Bronchial epithelial cell (primary cell): ENCODE data around the gene BICRAL. TPM values are rescaled to one million over a fixed set of nuclear protein-coding genes. Genes with fewer than 3 reads are reported as not detected.

ENCODE experiments used
- DNase-seq: peaks from one replicate; pipeline ENCODE4 v3.0.0-alpha.2; 2010; ENCODE audit warnings: low read depth
- FAIRE-seq: peaks from 2 replicates; lab custom pipeline; 2011; peaks lifted over from hg19 to GRCh38; lab: Jason Lieb, UNC
- H3K27me3 ChIP-seq: 2 replicates; pipeline ENCODE4 v1.5.1; 2011; ENCODE audit warnings: low read length; ENCODE audit not compliant: control insufficient read depth, insufficient read depth
- H3K36me3 ChIP-seq: 2 replicates; pipeline ENCODE4 v1.5.1; 2011; ENCODE audit warnings: low read length; ENCODE audit not compliant: control insufficient read depth, insufficient read depth
- H3K4me3 ChIP-seq: 2 replicates; pipeline ENCODE4 v1.5.1; 2011; ENCODE audit warnings: mild to moderate bottlenecking, low read depth, low read length, control low read depth
- CTCF ChIP-seq: IDR thresholded peaks from 2 replicates; pipeline ENCODE4 v1.5.1; 2011; ENCODE audit warnings: mild to moderate bottlenecking, moderate library complexity, low read length, control low read depth, inconsistent platforms; ENCODE audit not compliant: insufficient read depth, severe bottlenecking
- total RNA-seq: library from RNA; depleted of rRNA; stranded (reverse); fragments of >200 nt; gene quantifications from 2 replicates; pipeline ENCODE4 v1.2.1, GENCODE V29; 2014

BICRAL gene
- total RNA-seq, 1 donor from 2014 or later: 3.9 TPM

GRCh38 chr6:42751055-42751454 lies 30.8 kb upstream of the BICRAL start:
- Histone ChIP-seq H3K4me3 (no peak overlapping the region), H3K27me3 (no peaks in the 10 kb centered on the region), H3K36me3 (no peaks in the 10 kb centered on the region)
- FAIRE-seq (no peak), DNase-seq (no peak)
- TF ChIP-seq CTCF: no peak

GRCh38 chr6:42754759-42755158 lies 27.1 kb upstream of the BICRAL start:
- H3K36me3 ChIP-seq: no peaks in the 10 kb centered on the region
- no peak for DNase-seq
- no peaks in the 10 kb centered on the region for H3K27me3 ChIP-seq
- no peak overlapping the region for H3K4me3 ChIP-seq
- TF ChIP-seq CTCF: no peak
- FAIRE-seq: no peak

- DNase-seq (no peak), FAIRE-seq (no peak)
- Histone ChIP-seq H3K36me3 (no peaks in the 10 kb centered on the region), H3K27me3 (no peaks in the 10 kb centered on the region), H3K4me3 (no peak overlapping the region)
- TF ChIP-seq CTCF: no peak
Observed at GRCh38 chr6:42756722-42757121, 25.1 kb upstream of the BICRAL start.

DNA sequence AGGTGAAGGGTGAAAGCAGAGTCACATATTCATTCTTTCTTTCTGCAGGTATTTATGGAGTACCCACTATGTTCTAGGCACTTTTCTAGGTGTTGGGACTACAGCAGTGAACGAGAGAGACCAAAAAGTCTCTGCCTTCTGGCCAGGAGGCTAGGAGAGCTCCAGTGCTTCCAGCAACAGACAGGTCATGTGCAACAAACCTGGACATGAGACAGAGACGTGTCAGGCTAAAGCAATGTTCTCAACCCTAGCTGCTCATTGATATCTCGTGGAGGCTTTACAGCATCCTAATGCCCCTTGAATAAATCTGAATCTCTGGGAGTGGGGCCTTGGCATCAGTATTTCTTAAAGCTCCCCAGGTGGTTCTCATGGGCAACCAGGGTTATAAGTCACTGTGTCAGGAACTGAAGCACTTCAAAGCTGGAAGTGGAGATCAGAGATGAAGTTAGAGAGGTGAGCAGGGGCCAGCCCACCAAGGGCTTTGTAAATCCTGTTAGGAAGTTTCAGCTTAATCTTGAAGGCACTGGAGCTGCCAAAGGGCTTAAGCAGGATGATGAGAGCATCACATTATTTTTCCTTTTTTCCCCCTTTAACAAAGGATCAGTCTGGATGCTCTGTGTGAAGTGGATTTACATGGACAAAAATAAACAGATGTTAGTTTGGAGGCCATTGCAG lies 23.0 kb upstream of the BICRAL start:
- Histone ChIP-seq H3K4me3 (no peak overlapping the region), H3K36me3 (no peaks in the 10 kb centered on the region), H3K27me3 (no peaks in the 10 kb centered on the region)
- TF ChIP-seq CTCF: no peak
- DNase-seq: no peak
- no peak for FAIRE-seq

DNA sequence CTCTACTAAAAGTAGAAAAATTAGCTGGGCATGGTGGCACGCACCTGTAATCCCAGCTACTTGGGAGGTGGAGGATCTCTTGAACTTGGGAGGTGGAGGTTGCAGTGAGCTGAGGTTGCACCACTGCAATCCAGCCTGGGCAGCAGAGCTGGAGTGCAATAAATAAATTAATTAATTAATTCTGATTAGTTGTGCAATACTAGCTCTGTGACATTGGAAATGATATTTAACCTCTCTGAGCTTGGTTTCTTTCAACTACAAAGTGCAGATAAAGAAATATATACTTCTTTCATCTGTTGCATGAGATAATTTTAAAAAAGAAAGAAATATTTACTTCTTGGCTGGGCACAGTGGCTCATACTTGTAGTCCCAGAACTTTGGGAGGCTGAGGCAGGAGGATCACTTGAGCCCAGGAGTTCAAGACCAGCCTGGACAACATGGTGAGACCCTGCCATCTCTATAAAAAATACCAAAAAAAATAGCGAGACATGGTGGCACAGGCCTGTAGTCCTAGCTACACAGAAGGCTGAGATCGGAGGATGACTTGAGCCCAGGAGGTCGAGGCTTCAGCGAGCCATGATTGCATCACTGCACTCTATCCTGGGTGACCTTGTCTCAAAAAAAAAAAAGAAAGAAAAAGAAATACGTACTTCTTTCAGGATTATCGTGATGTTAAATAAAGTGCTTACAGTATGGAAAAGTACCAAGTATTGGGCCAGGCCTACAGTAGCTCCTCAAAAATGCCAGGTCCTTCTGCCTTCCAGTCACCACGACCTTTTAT lies 20.4 kb upstream of the BICRAL start:
- Histone ChIP-seq H3K27me3 (no peaks in the 10 kb centered on the region), H3K4me3 (no peak overlapping the region), H3K36me3 (no peaks in the 10 kb centered on the region)
- DNase-seq (no peak), FAIRE-seq (no peak)
- TF ChIP-seq CTCF: no peak
